HepG2 (cell line): ENCODE data around the gene GALNT18. TPM values are rescaled to one million over a fixed set of nuclear protein-coding genes. Genes with fewer than 3 reads are reported as not detected.

Source experiments
- ATAC-seq: fragments of 200-7000 bp; cut with Tn5 transposase; 3 replicates; pipeline ENCODE4 v1.9.1; 2020; ENCODE audit warnings: mild to moderate bottlenecking, moderate library complexity
- BruUV-seq: library from RNA; stranded (reverse); fragments of 400-500 nt; replicated peaks from 2 replicates; lab custom pipeline; 2021; lab: Mats Ljungman, UMichigan
- CTCF ChIA-PET: fragments of 300-600 bp; formaldehyde crosslinking; extraction: SDS; loops from one replicate; lab custom pipeline; 2021; ENCODE audit warnings: low total read pairs, inconsistent platforms, low intra/inter-chr PET ratio; lab: Yijun Ruan, JAX
- POLR2A ChIA-PET: fragments of 350-600 bp; sonication (Branson Sonifier 250); formaldehyde crosslinking; loops from one replicate; lab custom pipeline; 2020; ENCODE audit warnings: antibody characterized with exemption, inconsistent platforms; lab: Yijun Ruan, JAX
- DNase-seq: peaks from one replicate; pipeline ENCODE4 v3.0.0-alpha.2; 2015; ENCODE audit warnings: low spot score
- FAIRE-seq: peaks from 3 replicates; lab custom pipeline; 2011; peaks lifted over from hg19 to GRCh38; lab: Jason Lieb, UNC
- H2AFZ ChIP-seq: one replicate; pipeline ENCODE4 v1.6.1; 2011; ENCODE audit warnings: low read length, inconsistent platforms
- H3K27ac ChIP-seq: fragments of 300-600 bp; 3 replicates; pipeline ENCODE4 v1.8.0; 2011; ENCODE audit warnings: mixed run types, mild to moderate bottlenecking, mixed read lengths, low read length, inconsistent platforms; ENCODE audit not compliant: insufficient read depth; ENCODE audit errors: extremely low read length
- H3K27me3 ChIP-seq, 2 experiments: fragments of 200-600 bp in 1 of 2; 2 replicates in 1 of 2; 3 replicates in 1 of 2; pipeline versions ENCODE4 v1.6.0 to v1.8.0; 2011; ENCODE audit warnings: low read length in 2 of 2, mild to moderate bottlenecking in 2 of 2, moderate library complexity in 2 of 2, inconsistent platforms in 1 of 2; ENCODE audit not compliant: insufficient read depth in 2 of 2, control insufficient read depth in 1 of 2
- H3K36me3 ChIP-seq, 2 experiments: fragments of 200-600 bp in 1 of 2; replicated peaks in 1 of 2; 2 replicates in 1 of 2; 3 replicates in 1 of 2; pipeline versions ENCODE4 v1.5.1 to v1.8.0; 2011; ENCODE audit warnings: low read length in 2 of 2, inconsistent platforms in 1 of 2; ENCODE audit not compliant: insufficient read depth in 2 of 2, control insufficient read depth in 1 of 2
- H3K4me1 ChIP-seq: 2 replicates; pipeline ENCODE4 v1.5.1; 2012; ENCODE audit warnings: low read length, inconsistent platforms; ENCODE audit not compliant: insufficient read depth
- H3K4me2 ChIP-seq: 2 replicates; pipeline ENCODE4 v1.6.0; 2011; ENCODE audit warnings: low read depth, low read length, inconsistent platforms
- H3K4me3 ChIP-seq, 3 experiments: fragments of 200-600 bp in 1 of 3; sonication (generic), shearing (Covaris generic) in 1 of 3; replicated peaks in 1 of 3; 2 replicates each; pipeline ENCODE4 v1.5.1; 2011 to 2016; ENCODE audit warnings: low read length in 3 of 3, inconsistent platforms in 2 of 3, low read depth in 2 of 3, mild to moderate bottlenecking in 2 of 3, control low read depth in 1 of 3, mixed read lengths in 1 of 3; ENCODE audit not compliant: insufficient read depth in 1 of 3
- H3K79me2 ChIP-seq: one replicate; pipeline ENCODE4 v1.6.1; 2011; ENCODE audit warnings: low read length, inconsistent platforms; ENCODE audit not compliant: insufficient read depth
- H3K9ac ChIP-seq: 2 replicates; pipeline ENCODE4 v1.6.0; 2011; ENCODE audit warnings: mild to moderate bottlenecking, low read depth, low read length, inconsistent platforms; ENCODE audit not compliant: insufficient read depth
- H3K9me3 ChIP-seq: 2 replicates; pipeline ENCODE4 v1.5.1; 2012; ENCODE audit warnings: mild to moderate bottlenecking, low read length
- H4K20me1 ChIP-seq: 2 replicates; pipeline ENCODE4 v1.6.0; 2011; ENCODE audit warnings: inconsistent platforms, mild to moderate bottlenecking, low read length, moderate library complexity; ENCODE audit not compliant: insufficient read depth
- CENPX ChIP-seq: sonication (generic); formaldehyde crosslinking; IDR thresholded peaks from 2 replicates; pipeline ENCODE4 v1.9.0; 2021; ENCODE audit warnings: mild to moderate bottlenecking, missing genetic modification reagents, moderate library complexity
- DNMT1 ChIP-seq: sonication (generic); formaldehyde crosslinking; IDR thresholded peaks from 2 replicates; pipeline ENCODE4 v1.5.1; 2020; ENCODE audit warnings: mild to moderate bottlenecking, missing genetic modification reagents
- FOSL1 ChIP-seq: sonication (generic); formaldehyde crosslinking; IDR thresholded peaks from 2 replicates; pipeline ENCODE4 v1.9.0; 2021; ENCODE audit warnings: missing genetic modification reagents, borderline replicate concordance
- HES4 ChIP-seq: sonication (generic); formaldehyde crosslinking; IDR thresholded peaks from 2 replicates; pipeline ENCODE4 v1.9.0; 2021; ENCODE audit warnings: mild to moderate bottlenecking, missing genetic modification reagents, borderline replicate concordance
- HNF4A ChIP-seq: sonication (generic); formaldehyde crosslinking; IDR thresholded peaks from 2 replicates; pipeline ENCODE4 v1.4.0; 2020; ENCODE audit warnings: missing genetic modification reagents
- MED1 ChIP-seq: sonication (generic); formaldehyde crosslinking; IDR thresholded peaks from 2 replicates; pipeline ENCODE4 v1.4.0; 2020; ENCODE audit warnings: missing genetic modification reagents
- NCOA1 ChIP-seq: sonication (generic); formaldehyde crosslinking; IDR thresholded peaks from 2 replicates; pipeline ENCODE4 v1.9.0; 2021; ENCODE audit warnings: missing genetic modification reagents
- PAXIP1 ChIP-seq: sonication (generic); formaldehyde crosslinking; conservative IDR thresholded peaks from 2 replicates; pipeline ENCODE4 v1.4.0; 2020; ENCODE audit warnings: mild to moderate bottlenecking, missing genetic modification reagents, moderate library complexity
- POLR2AphosphoS2 ChIP-seq: IDR thresholded peaks from 2 replicates; pipeline ENCODE4 v1.6.1; 2011; ENCODE audit warnings: low read depth, low read length, improper control_type of control experiment
- RBAK ChIP-seq: sonication (generic); formaldehyde crosslinking; IDR thresholded peaks from 2 replicates; pipeline ENCODE4 v1.5.1; 2020; ENCODE audit warnings: mild to moderate bottlenecking, missing genetic modification reagents
- SKI ChIP-seq: fragments of 450-650 bp; IDR thresholded peaks from one replicate; pipeline ENCODE4 v1.6.1; 2018; ENCODE audit warnings: mild to moderate bottlenecking; ENCODE audit not compliant: partially characterized antibody
- STAG1 ChIP-seq: sonication (generic); formaldehyde crosslinking; IDR thresholded peaks from 2 replicates; pipeline ENCODE4 v1.4.0; 2020; ENCODE audit warnings: missing genetic modification reagents
- THAP7 ChIP-seq: sonication (generic); formaldehyde crosslinking; IDR thresholded peaks from 2 replicates; pipeline ENCODE4 v1.8.1; 2023; ENCODE audit warnings: mild to moderate bottlenecking, missing genetic modification reagents
- TIGD3 ChIP-seq: sonication (generic); formaldehyde crosslinking; IDR thresholded peaks from 2 replicates; pipeline ENCODE4 v1.5.1; 2020; ENCODE audit warnings: mild to moderate bottlenecking, missing genetic modification reagents, borderline replicate concordance
- ZBTB21 ChIP-seq: sonication (generic); formaldehyde crosslinking; IDR thresholded peaks from 2 replicates; pipeline ENCODE4 v1.4.0; 2020; ENCODE audit warnings: missing genetic modification reagents
- ZFY ChIP-seq: sonication (generic); formaldehyde crosslinking; IDR thresholded peaks from 2 replicates; pipeline ENCODE4 v1.4.0; 2020; ENCODE audit warnings: missing genetic modification reagents
- ZNF17 ChIP-seq: sonication (generic); formaldehyde crosslinking; IDR thresholded peaks from 2 replicates; pipeline ENCODE4 v1.5.0; 2020; ENCODE audit warnings: mild to moderate bottlenecking, missing genetic modification reagents
- ZNF207 ChIP-seq: fragments of 450-650 bp; IDR thresholded peaks from 2 replicates; pipeline ENCODE4 v1.6.1; 2016; ENCODE audit warnings: antibody characterized with exemption, borderline replicate concordance
- ZNF296 ChIP-seq: sonication (generic); formaldehyde crosslinking; conservative IDR thresholded peaks from 2 replicates; pipeline ENCODE4 v1.5.0; 2020; ENCODE audit warnings: mild to moderate bottlenecking, missing genetic modification reagents
- ZNF614 ChIP-seq: IDR thresholded peaks from 2 replicates; pipeline ENCODE4 v1.6.1; 2018; ENCODE audit warnings: missing biosample characterization, missing genetic modification reagents, inconsistent platforms, borderline replicate concordance
- WGBS: methylation state at CpG from one replicate; pipeline ENCODE4 v1.1.6; 2017; ENCODE audit warnings: low lambda C conversion rate; 5-methylcytosine and 5-hydroxymethylcytosine counted together
- in situ Hi-C: cut with HindIII; loops from 2 replicates; pipeline ENCODE4 v1.10.0; 2017; ENCODE audit warnings: low pct_unique_long_range_greater_than_20kb; ENCODE audit not compliant: extremely low pct_ligation_motif_present
- intact Hi-C: fragments of 100-400 bp; cut with micrococcal nuclease; formaldehyde crosslinking; loops from one replicate; pipeline ENCODE4 v1.10.0; 2022; ENCODE audit not compliant: unreplicated experiment
- polyA plus RNA-seq, 8 experiments: library from polyadenylated mRNA; depleted of rRNA in 3 of 8; stranded (reverse) in 7 of 8; unstranded in 1 of 8; fragments of >200 nt; fragmentation: Illumina TruSeq in 4 of 8; extraction: Trizol in 4 of 8; gene quantifications; 2 replicates each; pipeline versions ENCODE4 v1.2.1 to v1.2.3, GENCODE V29; 2011 to 2016; ENCODE audit warnings: low read depth in 4 of 8, missing spikeins in 1 of 8, mixed read lengths in 1 of 8; ENCODE audit not compliant: insufficient read depth in 1 of 8
- total RNA-seq, 5 experiments: library from RNA; depleted of rRNA; stranded (reverse); fragments of >200 nt; fragmentation: Illumina TruSeq; extraction: Trizol; gene quantifications; 2 replicates each; pipeline ENCODE4 v1.2.3, GENCODE V29; 2016; ENCODE audit warnings: low read depth in 1 of 5

Gene GALNT18
- total and polyA plus RNA-seq, 2 of the 13 experiments (the other 11 are each of a cell fraction or from before 2014, with no cell fraction given), result 0.11 TPM; not detected in 1

- TF ChIP-seq TIGD3 (CRISPR knock-in tag), result no peak
- no peak for TF ChIP-seq ZBTB21
- TF ChIP-seq RBAK (CRISPR knock-in tag), result no peak
- no peak for TF ChIP-seq HES4 (CRISPR knock-in tag)
- TF ChIP-seq DNMT1 (CRISPR knock-in tag), result no peak
- no peak for TF ChIP-seq FOSL1
- no peak for TF ChIP-seq ZFY (CRISPR knock-in tag)
- no peak for TF ChIP-seq NCOA1
- TF ChIP-seq POLR2AphosphoS2, result no peak
These were observed 63.0 kb downstream of the GALNT18 start (continued) for GRCh38 chr11:11558826-11559225.

GRCh38 chr11:11558396-11558795 is 63.4 kb downstream of the GALNT18 start:
- in situ Hi-C loops, result no loop called here
- ATAC-seq (no peak), DNase-seq (no peak), FAIRE-seq (no peak)
- Histone ChIP-seq H3K27me3 (peaks cover 7 to 26% of the 10 kb centered on the region in 2 experiments; a peak in 4 of 5 replicates), H3K4me1 (no peaks in the 10 kb centered on the region), H2AFZ (no peak overlapping the region), H3K36me3 (no peaks in the 10 kb centered on the region), H4K20me1 (no peaks in the 10 kb centered on the region), H3K79me2 (no peaks in the 10 kb centered on the region), H3K9ac (no peak overlapping the region), H3K9me3 (no peaks in the 10 kb centered on the region), H3K27ac (no peak overlapping the region), H3K4me2 (no peak overlapping the region), H3K4me3 (no peak overlapping the region)
- intact Hi-C loops, result no loop called here
- no TSS peak for BruUV-seq
- ChIA-PET POLR2A (no interaction called here), CTCF (no interaction called here)
- 45% methylated on average over 2 of the region's 3 CpGs for WGBS
- no peak for TF ChIP-seq SKI
- no peak for TF ChIP-seq PAXIP1 (CRISPR knock-in tag)
- TF ChIP-seq CENPX, result no peak
- no peak for TF ChIP-seq STAG1 (CRISPR knock-in tag)
- no peak for TF ChIP-seq ZNF614 (CRISPR knock-in tag)
- TF ChIP-seq ZNF207, result no peak
- no peak for TF ChIP-seq THAP7 (CRISPR knock-in tag)
- TF ChIP-seq ZNF17 (CRISPR knock-in tag), result no peak
- no peak for TF ChIP-seq ZNF296 (CRISPR knock-in tag)
- TF ChIP-seq HNF4A (CRISPR knock-in tag), result no peak
- no peak for TF ChIP-seq MED1 (CRISPR knock-in tag)
